ENCODE measurements around the gene SHISA9.

- TF ChIP-seq POLR2A (IDR thresholded peaks at IDR 0.05; ENCODE audit: low read length) (no peak), GATA1 (IDR thresholded peaks at IDR 0.05; ENCODE audit: low read depth, low read length) (no peak)
These were observed 353.7 kb downstream of the SHISA9 start for GRCh38 chr16:13254998-13255614.

Measured in erythroblast (primary cell).